CD4-positive, alpha-beta T cell treated with Interleukin-2 at 100 ng/mL for 4 hours (primary cell): ENCODE results near the gene KLK13.

ENCODE experiments used
- DNase-seq: peaks from one replicate; pipeline ENCODE4 v3.0.0-alpha.2; 2020; ENCODE audit warnings: low spot score

The KLK13 gene

GRCh38 chr19:51064534-51065220 is at the start of gene KLK13:
Gene KLK13 (minus strand): TSS chr19:51065092. CDS start chr19:51065067, 25 bp downstream.
- DNase-seq: no peak

DNA sequence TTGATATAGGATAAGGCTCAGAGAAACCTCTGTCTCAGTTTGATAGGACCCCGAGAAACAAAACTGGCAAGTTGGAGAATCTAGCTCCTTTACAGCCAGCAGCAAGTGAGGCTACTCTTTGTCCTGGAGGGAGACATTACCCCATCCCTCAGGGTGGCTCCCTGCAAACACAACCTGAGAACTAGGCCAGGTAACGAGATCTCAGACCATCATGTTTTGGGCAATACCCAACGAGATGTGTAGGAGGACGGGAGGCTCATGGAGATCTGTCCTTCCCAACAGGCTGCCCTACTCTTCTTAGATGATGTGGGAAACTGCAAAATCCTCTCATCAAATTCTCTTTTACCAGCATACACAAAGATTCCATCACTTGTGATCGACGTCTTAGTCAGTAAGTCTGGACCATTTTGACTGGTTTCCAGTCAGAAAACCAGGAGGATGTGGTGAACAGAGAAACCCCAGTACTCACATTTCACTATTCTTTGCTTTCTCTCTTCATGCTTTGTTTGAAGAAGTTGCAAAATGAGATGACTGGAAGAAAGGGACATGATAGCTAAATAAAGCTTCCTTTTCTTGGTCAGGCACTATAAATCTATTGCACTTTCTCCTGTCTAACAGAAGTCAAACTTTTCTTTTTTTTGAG is 49.3 kb upstream of the KLK13 start:
- DNase-seq: peak; percentile 24

DNA sequence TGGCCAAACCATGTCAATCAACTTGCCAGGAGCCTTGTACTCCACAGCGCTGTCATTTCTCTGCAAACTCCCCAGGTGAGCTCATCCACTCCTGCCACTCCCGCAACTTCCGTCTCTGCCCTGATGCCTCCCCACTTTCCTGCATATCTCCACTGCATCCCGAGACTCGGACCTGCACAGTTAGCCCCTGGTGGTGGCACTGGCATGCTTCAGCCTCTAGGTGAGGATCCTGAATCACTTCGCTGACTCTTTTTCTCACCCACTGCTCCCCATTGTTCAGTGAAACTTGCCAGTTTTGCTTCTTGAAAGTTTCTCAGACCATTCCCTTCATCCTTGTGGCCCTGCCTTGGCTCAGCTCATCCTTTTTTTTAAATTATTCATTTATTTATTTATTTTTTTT is 46.7 kb upstream of the KLK13 start:
- no peak for DNase-seq

- no peak for DNase-seq
These were observed 45.7 kb upstream of the KLK13 start for GRCh38 chr19:51110666-51110971.

DNA sequence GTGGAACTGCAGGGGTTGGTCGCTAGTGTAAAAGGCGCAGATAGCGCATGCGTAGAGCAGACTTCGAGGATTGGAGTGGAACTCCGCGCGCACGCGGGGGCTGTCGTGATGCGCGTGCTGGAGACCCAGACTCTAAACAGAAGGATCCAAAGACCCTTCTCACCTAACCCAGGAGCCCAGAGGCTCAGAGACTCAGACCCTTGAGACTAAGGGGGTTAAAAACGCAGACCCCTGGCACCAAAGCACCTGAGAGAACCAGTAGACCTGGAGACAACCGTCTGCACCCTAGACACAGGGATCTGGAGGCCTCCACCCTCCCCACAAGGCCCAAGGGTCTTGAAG is 43.9 kb upstream of the KLK13 start:
- no peak for DNase-seq

- peak; percentile 99 for DNase-seq
These were observed 43.3 kb upstream of the KLK13 start, which contains the start of gene CTU1 for GRCh38 chr19:51108066-51108804. Gene CTU1 (minus strand): TSS chr19:51108409. CDS start chr19:51104569, 3,840 bp downstream.

DNA sequence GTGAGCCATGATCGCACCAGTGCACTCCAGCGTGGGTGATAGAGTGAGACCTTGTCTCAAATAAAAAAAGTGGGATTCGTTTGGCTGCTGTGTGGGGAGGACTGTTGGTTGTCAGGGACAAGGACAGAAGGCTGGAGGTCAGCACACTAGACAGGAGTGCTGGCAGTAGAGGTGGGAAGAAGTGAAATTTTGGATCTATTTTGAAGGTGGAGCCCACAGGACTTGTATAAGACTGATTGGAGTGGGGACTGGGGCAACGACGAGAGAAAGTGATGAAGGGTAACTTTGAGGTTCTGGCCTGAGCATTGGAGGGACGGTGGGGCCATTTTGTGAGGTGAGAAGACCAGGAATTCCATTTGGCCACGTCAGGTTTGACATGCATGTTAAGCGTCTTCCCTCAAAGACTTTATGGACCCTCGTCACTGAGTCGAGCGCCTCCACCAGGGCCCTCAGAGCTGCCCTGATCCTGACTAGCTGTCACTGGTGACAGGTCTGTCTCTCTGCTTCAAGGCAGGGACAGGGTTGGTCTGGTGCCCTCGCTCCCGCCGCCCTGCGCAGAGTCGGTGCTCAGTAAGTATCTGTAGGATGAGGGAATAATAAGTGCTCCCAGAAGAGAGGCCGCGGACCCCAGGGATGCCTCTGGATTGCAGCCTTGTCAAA is 42.6 kb upstream of the KLK13 start:
- no peak for DNase-seq

GRCh38 chr19:51103926-51104341 is 39.0 kb upstream of the KLK13 start:
- no peak for DNase-seq

DNA sequence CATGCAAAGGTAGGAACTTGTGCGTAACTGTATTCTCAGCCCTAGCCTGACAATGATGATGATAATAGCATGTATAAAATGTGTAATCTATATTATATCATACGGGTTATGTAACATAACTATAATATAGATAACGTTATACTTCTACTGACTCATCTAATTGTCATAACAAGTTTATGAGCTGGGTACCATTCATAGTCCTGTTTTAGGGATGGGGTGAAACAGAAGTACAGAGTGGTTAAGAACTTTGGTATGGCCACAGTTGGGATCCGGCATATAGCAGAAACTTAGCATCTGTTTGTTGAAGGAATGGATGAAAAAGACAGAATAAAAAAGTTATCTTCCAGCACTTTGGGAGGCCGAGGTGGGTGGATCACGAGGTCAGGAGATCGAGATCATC is 38.1 kb upstream of the KLK13 start:
- DNase-seq: no peak

- DNase-seq: no peak
These were observed 36.4 kb upstream of the KLK13 start for GRCh38 chr19:51101171-51101865.

GRCh38 chr19:51100601-51101000 is 35.7 kb upstream of the KLK13 start:
- no peak for DNase-seq

DNA sequence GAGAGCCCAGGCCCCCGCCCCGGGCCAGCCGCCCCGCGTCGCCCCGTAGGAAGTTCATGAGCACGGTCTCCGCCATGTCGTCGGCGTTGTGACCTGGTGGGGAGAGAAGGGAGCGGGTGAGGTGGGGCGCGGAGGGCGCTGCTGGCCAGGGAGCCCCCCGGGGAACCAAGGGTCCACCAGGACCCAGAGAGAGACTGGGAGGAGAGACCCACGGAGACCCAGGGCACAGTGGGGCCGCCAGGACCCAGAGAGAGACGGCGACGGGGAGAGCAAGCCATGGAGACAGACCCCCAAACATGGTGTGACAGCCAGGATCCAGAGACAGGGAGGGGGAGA is 34.1 kb upstream of the KLK13 start:
- DNase-seq: no peak

- peak; percentile 27 for DNase-seq
These were observed 33.6 kb upstream of the KLK13 start for GRCh38 chr19:51098365-51099046.

- DNase-seq: no peak
These were observed 32.9 kb upstream of the KLK13 start for GRCh38 chr19:51097796-51098195.

GRCh38 chr19:51097166-51097738 is 32.4 kb upstream of the KLK13 start:
- peak; percentile 61 for DNase-seq

DNA sequence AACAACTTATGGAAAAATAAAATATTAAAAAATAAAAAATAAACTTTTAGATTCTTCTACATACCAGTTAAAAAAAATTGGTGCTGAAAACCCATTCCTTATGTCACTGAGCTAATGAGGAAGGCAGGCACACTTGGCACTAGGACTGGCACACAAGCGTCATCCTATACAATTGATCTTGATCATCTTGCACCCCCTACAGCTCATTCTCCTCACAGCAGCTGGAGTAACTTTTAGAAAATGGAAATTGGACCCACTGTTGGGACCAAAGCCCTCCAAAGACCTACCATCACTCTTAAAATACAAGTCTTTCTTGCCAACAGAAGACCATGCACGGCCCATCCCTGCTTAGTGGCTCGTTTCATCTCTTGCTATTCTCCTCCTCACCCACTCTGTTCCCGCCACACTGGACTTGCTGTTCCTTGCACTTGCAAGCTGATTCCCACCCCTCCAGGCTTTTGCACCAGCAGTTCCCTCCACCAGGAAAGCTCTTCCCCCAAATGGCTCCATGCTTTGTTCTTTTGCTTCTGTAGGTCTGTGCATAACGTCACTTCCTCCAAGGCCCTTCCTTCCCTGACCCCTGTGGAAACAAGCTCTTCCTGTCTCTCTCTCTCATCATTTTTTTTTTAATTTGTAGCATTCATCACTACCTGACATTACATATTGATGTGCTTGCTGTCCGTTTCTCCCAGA is 31.7 kb upstream of the KLK13 start:
- DNase-seq: no peak

DNA sequence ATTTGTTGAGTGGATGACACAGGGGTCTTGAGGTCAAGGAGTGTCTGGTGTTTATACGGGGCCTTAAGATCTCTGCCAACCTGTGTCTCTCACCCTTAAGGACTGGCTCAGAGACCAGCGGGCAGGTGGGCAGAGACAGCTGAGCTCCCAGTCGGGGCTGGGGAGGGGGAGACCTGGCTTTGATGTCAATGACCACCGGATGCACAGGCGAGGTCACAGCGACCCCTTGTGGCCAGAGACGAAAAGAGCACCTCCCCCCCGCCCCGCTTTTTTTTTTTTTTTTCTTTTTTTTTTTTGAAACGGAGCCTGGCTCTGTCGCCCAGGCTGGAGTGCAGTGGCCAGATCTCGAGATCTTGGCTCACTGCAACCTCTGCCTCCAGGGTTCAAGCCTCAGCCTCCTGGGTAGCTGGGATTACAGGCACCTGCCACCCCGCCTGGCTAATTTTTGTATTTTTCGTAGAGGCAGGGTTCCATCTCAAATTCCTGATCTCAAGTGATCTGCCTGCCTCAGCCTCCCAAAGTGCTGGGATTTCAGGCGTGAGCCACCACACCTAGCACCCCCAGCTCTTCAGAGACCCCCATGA is 29.9 kb upstream of the KLK13 start:
- DNase-seq: peak; percentile 19

- no peak for DNase-seq
These were observed 28.8 kb upstream of the KLK13 start for GRCh38 chr19:51093510-51094345.

- DNase-seq: no peak
These were observed 28.2 kb upstream of the KLK13 start for GRCh38 chr19:51093101-51093500.
